AG20443 (cell line): ENCODE measurements around the gene REG3G.

Experiments
- DNase-seq: peaks from one replicate; pipeline ENCODE4 v3.0.0; 2012; ENCODE audit warnings: low spot score, mixed read lengths

The REG3G gene

DNA sequence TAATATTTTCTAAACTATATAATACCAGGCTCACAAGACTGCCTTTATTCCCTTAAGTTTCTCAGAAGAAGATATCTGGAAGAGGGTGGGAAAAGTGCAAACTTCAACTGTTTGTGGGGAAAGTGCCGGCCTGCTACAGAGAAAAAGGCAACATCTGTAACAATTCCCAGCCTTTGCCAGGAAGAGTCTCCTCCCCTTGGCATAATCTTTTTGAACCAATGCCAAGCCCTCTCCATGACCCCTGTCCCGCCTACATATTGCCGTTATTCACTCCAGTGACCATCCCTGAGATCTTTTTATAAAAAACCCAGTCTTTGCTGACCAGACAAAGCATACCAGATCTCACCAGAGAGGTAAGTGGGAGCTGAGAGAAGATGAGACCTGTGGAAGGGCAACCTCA, at the start of gene REG3G:
TSS of gene REG3G (plus strand) at position 282 of the 400 bp plus-strand sequence. CDS start 392 bp downstream, outside the sequence.
- DNase-seq: no peak

DNA sequence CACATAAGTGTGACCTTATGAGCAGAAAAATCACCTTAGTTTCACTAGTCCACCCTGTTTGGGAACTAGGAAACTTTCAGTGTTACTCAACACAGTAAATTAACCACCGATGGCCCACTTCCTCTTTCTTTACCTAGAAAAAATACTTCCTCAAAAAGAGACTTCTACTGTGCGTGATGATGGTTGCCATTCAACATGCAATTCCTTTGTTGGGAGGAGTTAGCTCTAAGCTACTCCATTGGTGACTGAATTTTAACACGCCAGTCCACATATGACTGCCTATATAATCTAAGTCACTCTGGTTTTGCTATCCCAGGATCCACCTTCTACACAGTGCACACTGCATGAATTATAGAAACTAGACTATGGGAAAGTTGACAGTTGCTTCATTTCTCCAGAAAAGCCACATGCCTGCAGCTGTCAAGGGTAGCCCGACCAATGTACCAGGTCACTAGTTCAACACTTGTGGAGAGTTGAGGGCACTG, 47.8 kb upstream of the REG3G start:
- DNase-seq: no peak

DNA sequence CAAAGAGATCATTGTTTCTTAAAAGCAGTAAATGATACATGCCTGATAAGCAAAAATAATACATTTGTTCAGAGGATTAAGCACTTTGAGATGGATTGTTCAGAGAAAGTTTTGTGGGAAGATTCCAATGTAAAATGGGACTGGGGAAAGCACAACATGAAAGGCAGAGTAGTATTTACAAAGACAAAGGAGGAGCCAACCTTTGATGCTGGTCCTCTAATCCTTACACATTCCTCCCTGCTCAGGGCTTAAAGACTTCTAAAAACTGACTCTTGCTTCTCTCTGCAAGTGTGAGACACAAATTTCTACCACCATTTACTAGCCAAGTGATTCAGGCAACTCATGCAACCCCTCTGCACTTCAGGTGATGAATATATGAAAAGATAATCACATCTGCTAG, 47.2 kb upstream of the REG3G start:
- DNase-seq: no peak

DNA sequence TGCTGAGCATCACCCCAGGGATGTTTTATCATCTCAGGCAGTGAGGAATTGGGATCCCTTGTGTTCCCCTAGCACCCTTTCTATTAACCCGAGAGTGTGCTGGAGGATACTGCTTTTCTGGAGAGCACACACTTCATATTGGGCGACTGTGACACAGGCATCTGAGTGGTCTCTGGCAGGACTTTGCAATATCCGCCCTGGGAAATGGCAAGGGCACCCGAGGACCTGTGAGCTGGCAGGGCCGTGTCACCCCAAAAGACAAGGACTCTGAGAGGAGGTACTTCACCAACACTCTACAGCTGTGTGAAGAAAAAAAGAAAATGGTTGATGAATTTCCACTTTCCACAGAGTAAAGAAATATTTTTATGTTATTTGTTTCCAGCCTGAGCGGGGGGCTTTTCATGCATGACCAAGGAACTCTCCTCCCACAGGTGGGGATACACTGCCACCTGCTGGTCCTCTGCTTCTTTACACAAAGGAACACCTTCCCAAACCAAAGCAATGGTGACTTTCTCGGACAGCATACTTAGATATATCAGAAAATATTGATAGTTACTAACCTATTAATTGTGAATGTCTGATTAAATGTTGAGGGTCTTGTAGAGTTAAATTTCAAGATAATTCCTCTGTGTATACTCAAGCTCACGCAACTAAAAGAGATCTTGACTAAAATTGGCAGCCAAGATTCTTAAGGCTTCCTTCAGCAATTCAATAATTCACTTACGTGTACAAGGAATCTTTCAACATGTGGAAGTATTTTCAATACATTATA, 45.9 kb upstream of the REG3G start:
- DNase-seq: no peak

DNA sequence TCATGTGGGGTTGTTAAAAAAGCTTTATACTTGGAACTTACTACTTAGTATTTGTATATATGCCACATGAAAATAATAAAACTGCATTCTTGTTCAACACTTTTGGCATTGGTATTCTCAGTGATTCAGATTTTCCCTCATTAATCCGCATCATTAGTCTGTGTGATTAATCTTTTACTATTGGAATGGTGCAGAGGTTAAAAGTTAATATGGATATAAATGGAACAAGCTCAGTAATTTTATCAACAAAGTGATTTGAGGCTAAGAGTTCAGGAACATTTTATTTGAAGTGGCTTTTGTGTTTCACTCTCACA, 45.4 kb upstream of the REG3G start:
- DNase-seq: no peak

DNA sequence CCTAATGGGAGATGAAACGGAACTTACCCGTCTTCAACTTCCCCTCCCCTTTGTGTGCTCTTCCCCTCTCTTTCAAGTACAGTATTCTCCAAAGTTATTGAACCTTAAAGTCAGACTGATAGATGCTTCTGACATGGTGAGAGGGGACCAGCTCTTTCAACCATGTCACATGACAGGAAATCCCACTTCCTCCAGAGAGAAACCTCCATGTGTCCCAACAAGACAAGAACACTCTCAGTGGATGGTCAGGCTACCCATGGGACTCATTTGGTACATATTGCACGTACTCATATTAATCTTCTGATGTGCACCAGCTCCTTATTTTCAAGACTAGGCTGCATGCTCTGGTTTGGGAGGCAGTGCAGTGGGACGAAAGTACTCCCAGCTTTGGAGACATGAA, 44.6 kb upstream of the REG3G start:
- DNase-seq: no peak

DNA sequence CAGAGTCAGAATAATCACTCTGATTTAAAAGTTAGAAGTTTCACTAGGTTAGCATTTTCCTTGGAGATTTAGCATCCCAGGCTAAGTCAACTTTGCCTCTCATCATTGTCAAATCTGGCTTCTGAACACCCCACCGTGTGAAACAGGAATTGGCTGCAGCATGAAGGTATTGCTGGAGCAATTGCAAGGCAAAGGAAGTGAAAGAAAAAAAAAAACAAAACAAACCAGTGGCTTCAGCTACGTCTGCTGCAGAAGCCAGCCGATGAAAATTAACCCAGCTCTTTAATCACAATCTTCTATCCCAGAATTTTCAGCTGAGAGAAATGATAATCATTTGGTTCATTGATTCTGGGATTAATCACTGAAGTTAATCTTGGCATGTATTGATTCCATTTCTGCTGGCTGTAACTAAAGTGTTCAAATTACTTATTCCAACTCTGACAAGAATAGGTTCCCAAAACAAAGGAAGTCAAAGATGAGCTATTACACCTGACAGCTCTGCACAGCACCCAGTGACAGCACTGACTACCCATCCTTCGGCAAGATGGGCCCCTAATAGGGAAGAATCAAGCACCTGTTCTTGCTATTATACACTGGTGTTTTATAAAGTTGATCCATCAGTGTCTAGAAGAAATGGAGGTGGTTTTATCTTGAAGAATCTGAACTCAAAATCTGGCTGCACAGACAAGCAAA, 42.7 kb upstream of the REG3G start:
- DNase-seq: no peak

DNA sequence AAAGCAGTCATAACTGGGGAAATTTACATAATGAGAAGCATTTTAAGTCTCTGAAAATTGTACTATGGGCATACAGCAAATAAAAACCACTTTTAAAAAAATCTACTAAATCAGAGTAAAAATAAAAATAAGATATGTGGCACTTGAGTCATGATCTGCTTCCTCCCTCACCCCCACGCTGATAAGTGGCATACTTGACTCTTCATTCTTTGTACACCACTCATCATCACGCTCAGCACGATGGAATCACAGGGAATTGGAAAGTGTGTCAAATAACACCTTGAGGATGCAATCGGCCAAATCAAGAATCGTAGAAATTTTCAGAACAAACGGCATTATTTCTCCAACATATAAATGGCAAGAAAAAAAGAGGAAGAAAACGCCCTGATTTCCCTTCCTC, 41.1 kb upstream of the REG3G start:
- no peak for DNase-seq

DNA sequence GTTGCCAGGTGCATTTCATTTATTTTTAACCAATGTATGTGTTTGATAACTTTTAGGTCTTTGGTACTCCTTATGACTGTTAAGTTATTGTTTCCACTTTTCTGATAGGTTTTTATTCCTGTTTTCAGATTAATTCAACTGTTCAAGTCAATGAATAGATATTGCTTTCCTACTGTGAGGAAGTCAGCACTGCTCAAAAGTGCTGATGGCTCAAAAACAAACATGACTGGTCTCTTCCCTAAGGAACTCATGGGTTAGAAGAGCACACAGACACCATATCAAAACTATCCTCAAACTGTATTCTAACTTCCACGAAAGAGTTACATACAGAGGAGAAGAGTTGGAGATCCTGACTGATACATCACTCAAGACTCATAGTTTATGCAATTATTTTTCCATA, 39.9 kb upstream of the REG3G start:
- no peak for DNase-seq

DNA sequence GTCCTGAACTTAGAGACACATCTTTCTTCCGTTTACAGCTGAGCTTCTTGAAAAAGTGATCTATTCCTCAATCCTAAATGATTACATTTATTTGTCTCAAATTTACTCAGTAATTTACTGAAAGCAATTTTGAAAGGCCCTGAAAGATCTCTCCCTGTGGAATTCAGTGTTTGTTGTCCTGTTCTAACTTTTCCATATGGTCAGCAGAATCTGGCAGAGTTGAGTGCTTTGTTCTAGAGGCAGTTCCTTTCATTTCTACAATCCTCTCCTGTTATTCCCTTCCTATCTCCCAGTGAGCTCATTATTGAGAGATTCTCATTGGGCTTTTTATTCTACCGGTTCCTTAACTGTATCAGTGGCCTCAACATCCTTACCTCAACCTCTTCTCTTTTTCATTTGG, 36.5 kb upstream of the REG3G start:
- DNase-seq: no peak

DNA sequence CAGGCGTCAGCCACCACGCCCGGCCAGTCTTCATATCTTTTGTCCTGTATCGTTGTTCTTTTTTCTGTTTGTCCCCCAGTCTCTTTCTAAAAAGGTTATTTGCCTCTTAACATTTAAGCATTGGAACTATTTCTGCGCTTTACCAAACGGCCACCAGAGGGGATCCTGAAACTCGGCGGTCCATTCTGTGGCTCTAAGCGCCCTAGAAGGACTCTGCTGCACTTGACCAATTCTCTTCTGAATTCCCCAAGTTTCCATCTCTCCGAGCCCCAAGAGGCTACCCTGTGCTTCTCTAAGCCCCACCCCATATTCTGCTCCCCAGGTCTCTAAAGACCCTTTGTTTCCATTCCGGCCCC, 33.1 kb upstream of the REG3G start:
- DNase-seq: peak; percentile 30

DNA sequence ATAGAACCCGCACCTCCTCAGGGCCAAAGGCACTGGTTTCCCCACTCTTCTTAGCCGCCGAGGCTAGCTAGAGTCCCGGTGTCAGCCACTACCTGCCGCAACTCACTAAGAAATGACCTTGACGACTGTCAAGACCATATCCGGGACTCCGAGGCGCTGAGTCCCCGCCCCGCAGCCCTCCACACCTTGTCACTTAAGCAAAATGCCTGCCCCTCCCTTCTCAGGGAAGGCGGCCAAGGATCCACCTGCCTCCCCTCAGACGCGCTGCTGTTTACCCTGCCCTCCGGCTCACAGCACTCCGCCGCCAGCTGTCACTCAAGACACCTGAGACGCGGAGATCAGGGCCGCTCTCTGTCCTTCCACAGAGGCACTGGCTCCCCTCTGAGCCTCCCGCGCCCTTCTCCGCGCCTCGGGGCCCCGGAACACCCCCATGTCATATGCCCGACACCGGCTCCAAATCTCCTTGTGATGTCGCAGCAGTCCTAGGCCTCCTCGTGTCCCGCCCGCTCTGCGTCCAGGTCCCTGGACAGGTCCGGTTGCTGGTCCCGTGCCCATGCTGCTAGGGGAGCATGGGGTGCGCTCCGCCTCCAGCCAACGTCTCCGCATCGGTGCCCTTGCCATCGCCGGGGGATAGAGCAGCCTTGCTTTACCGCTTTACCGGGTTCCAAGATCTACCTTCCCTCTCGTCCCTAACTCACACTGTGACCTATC, 32.5 kb upstream of the REG3G start:
- no peak for DNase-seq

DNA sequence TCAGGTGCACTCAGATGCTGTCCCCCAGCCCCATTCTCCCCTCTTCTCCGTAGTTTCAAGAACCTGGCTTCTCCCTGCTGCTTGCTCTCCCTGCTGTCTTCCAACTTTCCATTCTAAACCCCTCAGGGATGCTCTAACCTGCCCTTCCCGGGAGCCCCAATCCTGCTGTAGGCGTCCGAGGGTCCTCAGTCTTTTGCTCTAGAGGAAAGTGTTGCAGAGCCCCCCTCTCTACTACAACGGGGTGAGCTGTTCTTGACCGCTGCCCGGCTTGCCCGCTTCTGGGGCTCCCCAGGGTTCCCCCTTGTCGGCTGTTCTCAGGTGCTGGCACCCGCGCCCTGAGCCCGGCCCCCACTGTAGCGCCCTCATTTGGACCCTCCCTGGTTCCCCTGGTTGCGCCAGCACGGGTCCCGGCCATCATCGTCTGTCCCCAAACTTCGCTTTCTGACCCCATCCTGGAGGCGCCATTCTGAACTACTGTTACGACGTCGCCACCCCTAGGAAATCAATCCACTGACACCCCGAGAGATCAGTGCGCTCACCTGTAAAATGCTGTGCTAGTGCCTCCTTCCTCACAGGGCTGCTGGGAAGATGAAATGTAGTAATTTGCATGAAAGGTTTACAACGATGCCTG, 31.9 kb upstream of the REG3G start:
- DNase-seq: no peak

DNA sequence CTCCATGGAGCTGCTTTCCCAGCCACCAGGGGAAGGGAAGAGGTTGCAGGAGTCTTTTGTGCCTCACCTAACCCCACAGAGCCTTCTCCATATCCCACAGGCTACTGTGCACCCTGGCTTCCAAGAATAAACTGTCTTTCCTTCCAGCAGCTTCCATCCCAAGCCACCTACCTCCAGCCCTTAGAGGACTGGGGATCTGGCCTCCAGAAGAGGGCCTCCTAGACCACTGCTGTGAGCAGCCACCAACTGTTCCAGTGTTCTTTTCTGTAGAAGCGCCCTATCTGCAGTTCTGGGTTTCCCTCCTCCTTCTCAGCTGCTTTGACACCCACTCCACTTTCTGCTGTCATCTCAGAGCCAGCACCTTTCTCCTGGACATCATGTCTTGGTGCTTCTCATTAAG, 30.7 kb upstream of the REG3G start:
- DNase-seq: no peak

DNA sequence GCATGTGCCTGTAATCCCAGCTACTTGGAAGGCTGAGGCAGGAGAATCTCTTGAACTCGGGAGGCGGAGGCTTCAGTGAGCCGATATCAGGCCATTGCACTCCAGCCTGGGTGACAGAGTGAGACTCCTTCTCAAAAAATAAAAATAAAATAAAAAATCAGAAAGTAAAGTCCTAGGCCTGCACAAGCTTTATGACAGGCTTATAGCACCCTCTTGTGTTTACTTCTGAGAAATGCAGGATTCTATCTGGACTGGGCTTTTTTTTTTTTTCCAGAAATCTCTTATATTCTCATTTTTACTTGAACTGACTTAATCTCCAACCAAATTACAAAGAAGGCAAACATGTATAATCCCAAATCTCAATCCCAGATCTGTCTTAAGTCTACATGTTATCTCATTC, 26.1 kb upstream of the REG3G start:
- no peak for DNase-seq

DNA sequence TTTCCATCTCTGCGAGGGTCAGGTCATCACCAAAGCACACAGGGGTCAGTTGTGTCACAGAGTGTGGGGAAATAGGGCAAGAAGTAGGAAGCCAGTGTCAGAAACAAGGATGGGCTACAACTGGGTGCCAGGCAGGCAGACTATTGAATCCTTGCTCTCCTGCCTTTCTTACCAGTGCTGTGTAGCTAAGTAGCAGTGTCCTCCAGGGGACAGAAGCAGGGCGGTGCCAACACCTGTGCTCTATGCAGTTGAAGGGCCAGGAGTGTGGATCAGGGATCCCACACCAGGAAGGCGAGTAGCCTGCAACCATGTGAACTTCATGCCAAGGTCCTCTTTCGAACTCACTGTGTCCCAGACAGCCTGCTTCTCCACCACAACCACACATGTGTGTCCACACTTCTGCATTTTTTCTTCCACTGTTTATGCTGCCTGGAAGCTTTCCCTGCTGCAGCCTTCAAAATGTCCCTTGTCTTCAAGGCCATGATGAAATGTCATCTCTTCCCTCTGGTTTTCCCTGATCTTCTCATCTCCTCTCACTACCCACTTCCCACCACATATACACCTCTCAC, 25.4 kb upstream of the REG3G start:
- no peak for DNase-seq

DNA sequence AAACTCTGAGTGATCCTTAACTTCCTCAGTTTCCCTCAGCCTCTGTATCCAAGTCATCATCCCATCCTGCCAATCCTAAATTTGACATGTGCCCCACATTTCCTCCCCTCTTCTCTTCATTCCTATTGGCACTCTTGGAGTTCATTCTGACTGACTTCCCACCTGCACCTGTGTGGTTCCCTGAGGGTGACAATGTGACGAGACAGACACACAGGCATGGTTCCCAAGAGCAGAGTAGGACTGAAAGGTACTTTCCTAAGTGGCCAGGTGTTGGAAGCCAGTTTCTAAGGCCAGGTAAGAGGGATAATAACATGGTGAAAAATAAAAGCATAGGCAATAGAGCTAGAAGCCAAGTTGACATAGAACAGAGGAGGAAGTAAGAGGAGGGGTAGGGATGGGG, 24.2 kb upstream of the REG3G start:
- no peak for DNase-seq

DNA sequence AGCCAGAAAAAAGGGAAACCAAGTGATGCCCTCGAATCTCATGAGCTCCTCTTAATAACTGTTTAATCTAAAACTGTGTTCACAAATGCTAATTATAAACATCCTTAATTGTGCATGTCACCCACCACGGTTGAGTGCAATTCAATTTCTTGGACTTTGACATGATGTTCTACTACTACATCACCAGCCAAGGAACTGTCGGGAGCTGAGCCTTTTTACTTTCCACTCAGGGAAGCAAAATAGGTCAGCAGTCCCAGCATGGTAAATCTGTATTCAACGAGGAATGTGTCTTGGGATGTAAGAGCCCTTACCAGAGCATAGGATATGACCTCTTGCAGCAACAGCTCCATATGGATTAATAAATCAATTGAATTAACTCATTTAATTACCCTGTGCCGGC, 20.8 kb upstream of the REG3G start:
- no peak for DNase-seq

DNA sequence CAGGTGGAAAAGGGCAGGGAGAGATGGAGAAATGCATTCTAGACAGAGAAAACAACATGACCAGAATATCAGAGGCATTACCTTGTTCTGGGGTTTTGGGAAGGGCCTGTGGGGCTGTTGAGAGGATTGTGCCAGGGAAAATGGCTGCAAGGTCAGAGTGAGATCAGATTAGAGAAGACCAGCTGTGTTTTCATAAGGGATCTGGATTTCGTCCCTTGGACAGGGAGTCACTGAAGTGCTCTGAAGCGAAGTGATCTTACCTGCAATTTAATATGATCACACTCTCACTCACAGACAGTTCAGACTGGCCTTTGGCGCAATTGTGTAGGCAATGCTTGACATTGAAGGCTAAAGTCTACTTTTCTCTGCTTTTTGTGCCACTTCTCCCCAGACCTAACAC, 20.3 kb upstream of the REG3G start:
- no peak for DNase-seq

DNA sequence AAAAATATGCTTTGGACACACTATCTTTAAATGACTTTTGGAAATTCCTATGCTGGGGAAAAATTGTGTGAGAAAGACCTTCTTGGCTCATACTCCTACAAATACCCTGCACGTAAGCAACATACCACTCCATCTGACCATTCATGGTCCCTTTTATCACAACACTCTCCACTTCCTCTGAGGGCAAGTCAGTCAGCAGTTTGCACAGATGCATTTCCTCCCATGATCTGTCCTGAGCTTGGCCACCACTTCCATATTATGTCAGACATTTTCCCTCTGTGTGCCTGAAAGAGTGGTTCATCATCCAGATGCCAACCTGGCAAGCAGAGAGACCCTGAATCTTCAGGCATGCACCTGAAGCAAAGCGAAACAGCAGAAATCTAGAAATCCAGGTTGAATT, 16.1 kb upstream of the REG3G start:
- no peak for DNase-seq

DNA sequence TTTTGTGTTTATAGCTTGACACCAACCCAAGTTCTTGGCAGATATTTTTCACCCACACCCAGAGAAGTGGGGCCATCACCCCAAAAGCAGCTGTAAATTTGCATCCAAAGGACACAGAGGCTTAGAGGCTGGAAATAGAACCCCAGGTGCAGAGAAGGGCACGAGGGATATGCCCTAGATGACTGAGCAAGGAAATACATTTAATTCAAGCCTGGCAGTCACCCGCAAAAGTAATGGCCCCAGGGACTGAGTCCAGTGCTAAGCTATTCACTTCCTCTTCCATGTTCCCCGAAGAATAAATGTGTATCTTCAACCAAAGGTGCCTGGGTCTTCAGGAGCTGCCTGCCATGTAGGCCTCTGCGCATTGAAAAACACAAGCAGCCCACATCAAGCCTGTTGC, 14.0 kb upstream of the REG3G start:
- no peak for DNase-seq

DNA sequence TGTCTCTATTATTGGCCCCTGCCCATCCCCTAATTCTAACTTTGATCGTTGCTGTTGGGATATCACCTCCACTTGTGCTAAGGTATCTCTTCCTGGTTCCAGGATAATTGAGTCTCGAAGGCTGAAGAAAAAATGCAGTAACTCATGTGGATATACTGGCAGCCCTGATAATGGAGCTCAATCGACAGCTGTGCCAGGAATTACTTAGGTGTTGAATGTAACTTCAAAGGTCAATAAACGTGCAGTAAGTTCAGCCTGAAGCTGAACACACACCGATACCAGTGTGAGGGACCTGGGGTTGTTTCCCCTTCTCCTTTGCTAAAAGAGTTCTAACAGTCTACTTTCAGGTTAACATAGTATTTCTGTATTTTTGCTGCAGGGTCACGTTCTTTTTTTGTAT, 11.9 kb upstream of the REG3G start:
- DNase-seq: no peak

DNA sequence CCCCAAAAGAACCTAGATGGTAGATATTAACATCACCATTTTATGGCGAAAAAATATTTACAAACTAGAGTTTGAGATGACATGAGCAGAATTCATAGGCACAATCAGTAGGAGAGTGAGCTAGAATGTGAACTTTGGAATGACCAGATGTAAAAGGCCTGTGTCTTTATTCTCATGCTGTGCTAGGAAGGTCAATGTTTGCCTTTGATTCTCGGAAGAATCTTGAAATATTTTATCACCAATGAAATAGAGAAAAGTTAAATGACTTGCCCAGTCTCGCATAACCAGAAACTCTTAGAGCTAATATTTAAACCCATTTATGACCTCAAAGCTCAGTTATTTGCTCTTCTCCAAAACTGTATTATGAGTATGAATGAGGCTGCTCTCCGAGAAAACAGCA, 9.2 kb upstream of the REG3G start:
- no peak for DNase-seq
